Activated CD4-positive, alpha-beta T cell treated with anti-CD3 and anti-CD28 coated beads for 24 hours (primary cell): ENCODE measurements around the gene PPP1R3G.
"Not testable (repeated sequence)": the region's sequence is repeated elsewhere in the genome, so short reads cannot be mapped to it uniquely, and the experiment has no call there.

ENCODE experiments used
- DNase-seq, 2 donors: peaks; one replicate each; pipeline ENCODE4 v3.0.0-alpha.2; 2020; ENCODE audit warnings: low read depth in 2 of 2

Gene PPP1R3G

DNA sequence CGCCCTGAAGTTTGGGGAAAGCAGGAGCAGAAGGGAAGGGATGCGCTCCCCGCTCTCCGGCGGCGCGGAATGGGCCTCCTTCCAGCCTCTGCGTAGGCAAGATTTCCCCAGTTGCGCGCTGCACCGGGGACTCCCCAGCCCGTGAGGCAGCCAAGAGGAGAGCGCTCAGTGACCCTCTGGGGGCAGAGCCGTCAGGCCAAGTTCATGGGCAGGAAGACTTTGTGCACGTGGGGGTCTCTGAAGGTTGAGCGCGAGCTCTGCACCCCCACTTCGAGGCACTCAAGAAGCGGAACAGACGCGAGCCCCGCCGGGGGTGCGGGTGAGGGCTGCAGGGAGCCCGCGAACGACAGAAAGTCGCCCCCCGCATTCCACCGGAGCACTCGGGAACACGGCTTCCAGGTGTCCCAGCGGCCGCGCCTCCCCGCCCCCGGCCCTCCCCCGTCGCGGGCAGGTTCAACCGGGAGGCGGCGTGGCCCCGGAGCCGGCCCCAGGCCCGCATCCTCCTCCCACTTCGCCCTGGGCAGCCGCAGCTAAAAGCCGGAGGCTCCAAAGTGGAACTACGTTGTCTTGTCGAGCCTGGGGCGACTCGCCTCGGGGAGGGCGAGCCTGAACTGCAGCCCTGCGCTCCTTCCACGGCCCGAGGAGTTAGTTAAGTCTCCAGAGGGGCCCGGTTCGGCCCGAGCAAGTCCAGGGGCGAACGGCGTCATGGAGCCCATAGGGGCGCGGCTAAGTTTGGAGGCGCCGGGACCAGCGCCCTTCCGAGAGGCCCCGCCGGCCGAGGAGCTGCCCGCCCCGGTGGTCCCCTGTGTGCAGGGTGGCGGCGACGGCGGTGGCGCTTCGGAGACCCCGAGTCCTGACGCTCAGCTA is at the start of gene PPP1R3G:
PPP1R3G (plus strand) TSS at position 561 of the 867 bp plus-strand sequence; CDS start at position 706, 145 bp downstream.
- no peak for DNase-seq

DNA sequence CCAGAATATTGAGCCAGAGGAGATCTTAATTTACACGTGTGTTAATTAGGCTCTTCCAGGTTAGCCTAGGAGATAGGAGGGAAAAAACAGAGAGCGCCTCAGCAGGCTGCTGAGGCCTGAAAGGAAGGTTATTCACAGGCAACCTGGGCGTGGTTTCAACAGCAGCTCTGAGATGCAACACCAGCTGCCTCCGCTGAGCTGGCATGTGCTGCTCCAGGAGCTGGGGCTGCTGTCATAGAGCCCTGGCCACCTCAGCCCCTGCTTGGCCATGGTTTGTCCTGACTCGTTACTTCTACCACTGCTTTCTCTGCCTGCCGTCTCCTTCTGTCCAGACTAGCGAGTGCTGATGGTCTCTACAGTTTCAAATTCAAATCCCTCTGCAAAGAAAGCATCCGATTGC is 48.9 kb upstream of the PPP1R3G start:
- DNase-seq: no peak

DNA sequence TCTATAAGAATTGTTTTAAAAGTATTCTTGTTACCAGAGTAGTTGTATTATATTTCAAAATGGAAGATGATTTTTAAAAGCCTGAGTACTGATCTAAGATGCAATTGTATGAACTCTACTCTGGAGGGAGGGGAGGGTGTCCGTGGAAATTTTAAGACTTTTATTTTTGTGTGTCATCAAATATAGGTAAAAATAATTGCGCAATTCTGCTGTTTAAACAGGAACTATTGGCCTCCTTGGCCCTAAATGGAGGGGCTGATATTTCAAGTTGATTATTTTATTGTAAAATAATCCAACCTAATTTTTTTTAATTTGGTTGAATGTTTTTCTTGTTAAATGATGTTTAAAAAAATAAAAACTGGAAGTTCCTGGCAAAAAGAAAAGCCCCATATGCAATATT is 43.2 kb upstream of the PPP1R3G start:
- no peak for DNase-seq

DNA sequence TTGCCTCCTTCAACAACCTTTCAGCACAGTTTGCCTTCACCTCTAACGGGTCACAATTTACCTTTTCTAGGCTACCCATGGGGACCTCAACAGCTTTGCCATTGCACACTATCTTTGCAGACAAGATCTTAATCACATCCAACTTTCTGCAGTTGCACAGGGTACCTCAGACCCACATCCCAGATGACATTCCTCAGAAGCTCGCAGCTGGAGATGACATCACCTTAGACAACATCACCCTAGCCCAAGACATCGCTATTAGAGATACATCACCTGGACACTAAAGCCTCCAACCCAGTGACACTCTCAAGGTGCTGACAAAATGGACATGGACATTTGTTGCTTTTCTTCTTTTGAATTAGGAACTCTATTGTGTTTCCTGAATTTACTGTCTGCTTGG is 42.7 kb upstream of the PPP1R3G start:
- DNase-seq: no peak

DNA sequence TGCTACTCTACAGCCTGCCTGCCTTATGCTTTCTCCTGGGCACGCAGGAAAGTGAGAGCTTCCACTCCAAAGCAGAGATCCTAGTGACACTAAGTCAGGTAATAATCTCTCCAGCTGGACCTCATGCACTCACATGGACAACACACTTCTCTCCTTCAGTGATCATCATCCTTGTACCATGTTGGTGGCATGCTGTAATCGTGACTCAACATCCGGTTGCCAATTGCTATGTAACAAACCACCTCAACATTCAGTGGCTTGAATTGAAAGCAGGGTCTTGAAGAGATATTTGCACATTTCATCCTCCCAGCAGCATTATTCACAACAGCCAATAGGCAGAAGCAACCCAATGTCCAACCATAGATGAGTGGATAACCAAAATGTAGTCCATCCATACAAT is 40.3 kb upstream of the PPP1R3G start:
- no peak for DNase-seq

DNA sequence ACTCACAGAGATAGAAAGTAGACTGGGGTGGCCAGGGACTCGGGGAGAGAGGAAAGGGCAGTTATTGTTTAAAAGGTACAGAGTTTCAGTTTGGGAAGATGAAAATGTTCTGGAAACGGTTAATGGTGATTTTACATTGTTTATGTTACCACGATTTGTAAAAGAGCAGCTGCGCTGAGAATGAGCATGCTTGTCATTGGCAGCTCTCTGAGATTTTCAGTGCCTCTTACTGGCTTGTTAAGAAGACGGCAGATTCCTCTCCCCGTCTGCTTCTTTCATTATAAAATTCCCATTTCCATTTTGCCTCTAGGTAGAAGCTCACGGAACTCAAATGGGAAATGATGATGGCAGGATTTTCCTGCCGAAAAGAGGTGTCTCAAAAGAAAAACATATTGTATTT is 39.7 kb upstream of the PPP1R3G start:
- no peak for DNase-seq

DNA sequence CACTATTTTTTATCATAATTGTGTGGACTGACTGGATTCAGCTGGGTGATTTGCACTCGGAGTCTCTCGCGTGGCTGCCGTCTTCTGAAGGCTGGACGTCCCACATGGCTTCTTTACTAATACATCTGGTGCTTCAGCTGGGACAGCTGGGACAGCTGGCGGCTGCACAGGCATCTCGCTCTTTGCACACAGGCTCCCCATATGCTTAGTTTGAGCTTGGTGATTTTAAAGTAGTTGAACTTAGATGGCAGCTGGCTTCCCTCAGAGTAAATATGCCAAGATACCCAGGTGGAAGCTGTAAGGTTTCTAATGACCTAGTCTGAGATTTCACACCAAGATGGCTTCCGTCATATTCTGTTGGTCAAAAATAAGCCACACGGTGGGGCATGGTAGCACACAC is 38.7 kb upstream of the PPP1R3G start:
- no peak for DNase-seq

DNA sequence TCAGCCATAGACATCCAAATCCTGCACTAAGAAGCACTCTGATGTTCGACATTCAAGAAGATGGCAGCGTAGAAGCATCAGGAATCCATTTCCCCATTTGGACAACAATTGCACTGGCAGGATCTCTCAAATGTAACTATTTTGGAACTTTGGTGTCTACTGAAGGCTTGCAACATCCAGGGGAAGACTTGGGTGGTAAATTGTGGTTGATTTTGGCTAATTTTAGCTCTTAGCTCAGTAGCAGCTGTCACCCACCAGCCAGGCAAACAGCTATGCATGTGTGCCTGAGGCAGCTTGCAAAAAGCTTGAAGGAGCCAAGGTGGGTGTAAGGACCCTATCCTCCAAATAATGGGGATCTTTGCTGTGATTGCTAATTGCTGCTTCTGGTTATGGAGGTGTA is 35.1 kb upstream of the PPP1R3G start:
- no peak for DNase-seq

DNA sequence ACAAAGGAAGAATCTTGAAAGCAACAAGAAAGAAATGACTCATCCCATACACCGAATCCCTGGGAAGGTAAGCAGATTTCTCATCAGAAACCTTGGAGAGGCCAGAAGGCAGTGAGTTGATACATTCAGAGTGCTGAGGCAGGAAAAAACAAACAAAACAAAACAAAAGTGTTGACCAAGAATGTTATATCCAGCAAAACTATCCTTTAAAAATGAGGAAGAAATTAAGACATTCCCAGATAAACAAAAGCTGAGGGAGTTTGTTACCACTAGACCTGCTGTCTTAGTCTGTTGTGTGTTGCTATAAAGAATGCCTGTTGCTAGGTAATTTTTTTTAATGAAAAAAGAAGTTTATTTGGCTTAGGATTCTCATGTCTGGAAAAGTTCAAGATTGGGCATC is 33.7 kb upstream of the PPP1R3G start:
- DNase-seq: no peak

DNA sequence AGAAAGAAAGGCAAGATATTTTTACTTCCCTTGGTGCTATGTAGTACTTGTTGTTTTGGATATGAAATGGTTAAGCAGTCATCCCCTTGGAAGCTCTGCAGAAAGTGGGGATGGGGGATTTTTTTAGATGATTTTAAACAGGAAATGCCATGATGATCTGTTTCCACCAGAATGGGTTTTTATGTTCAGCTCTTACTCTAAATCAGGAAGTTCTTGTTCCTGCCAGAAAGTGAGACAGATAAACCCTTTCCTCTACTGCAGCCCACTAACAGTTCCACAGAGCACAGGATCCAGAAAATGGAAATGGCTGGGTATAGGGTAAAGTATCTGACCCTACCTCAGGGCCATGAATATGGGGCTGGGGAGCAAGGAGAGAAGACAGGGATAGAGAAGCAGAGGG is 32.1 kb upstream of the PPP1R3G start:
- no peak for DNase-seq

DNA sequence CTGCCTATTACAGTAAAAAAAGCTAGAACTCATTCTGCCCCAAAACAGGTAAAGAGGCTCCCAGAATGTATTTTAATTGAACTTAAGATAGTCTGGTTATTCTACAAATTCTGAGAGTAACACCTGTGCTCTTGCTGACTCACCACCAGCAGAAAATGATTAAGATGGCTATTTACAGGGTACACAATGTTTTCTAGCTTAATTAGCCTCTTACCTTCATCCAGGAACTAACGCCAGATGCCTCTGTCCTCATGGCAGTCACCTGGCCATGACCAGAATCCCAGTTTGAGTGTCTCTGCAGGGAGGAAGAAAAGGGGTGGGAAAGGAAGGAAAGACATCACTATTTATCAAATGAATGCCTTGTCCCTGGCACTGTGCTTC is 31.3 kb upstream of the PPP1R3G start:
- DNase-seq: no peak

DNA sequence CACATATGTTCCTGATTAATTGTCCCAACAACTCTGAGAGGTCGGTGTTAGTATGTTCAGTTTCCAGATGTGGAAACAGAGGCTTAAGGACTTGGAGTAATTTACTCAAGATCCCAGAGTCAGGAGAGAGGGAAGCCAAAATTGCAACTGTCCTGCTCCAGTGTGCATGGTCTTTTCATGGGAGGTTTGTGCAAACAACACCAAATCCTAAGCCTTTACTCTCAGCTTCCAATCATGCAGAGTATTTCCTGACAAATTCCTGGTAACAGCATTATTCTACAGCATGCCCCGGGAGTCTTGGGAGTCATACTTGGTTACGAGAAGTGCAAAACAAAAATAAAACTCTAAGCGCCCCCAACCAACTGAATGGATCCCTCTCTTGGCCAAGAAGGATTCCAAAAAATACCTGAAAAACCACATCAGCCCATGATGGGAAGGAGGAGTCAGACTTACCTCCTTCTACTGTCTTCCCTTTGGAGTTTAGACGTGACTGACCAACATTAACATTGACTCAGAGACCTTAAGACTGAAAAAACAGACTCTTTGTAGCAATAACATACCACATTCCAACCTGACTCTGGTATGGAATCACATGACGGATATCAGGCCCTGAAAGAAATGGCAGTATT is 30.8 kb upstream of the PPP1R3G start:
- no peak for DNase-seq

DNA sequence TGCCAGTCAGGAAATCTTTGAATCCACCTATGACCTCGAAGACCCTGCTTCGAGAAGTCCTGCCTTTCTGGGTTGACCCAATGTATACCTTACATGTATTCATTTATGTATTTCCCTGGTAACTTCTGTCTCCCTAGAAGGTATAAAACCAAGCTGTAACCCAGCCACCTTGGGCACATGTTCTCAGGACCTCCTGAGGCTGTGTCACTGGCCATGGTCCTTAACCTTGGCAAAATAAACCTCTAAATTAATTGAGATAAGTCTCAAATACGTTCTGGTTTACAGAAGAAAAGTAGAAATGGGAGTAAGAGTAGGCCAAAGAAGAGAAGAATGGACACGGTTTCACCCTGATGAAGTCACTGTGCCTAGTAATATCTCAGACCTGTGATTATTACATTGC is 30.0 kb upstream of the PPP1R3G start:
- no peak for DNase-seq

DNA sequence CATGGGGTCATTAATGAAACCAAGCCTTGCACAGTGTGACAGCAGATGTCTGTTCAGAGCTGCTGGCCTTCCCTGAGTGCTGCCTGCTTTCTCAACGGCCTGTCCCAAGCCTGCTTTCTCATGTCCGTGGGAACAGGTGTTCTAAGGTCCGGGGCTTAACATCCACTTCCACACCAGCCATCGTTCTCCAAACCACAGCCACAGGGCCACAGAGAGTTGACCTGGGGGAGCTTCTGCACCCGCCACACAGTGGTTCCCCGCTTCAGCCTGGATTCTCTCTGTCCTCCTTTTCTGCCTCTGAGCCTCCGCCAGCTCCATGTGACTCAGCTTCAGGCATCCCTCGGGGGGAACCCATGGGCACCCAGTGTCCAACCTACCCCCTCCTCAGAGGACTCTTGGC is 26.9 kb upstream of the PPP1R3G start:
- no peak for DNase-seq

DNA sequence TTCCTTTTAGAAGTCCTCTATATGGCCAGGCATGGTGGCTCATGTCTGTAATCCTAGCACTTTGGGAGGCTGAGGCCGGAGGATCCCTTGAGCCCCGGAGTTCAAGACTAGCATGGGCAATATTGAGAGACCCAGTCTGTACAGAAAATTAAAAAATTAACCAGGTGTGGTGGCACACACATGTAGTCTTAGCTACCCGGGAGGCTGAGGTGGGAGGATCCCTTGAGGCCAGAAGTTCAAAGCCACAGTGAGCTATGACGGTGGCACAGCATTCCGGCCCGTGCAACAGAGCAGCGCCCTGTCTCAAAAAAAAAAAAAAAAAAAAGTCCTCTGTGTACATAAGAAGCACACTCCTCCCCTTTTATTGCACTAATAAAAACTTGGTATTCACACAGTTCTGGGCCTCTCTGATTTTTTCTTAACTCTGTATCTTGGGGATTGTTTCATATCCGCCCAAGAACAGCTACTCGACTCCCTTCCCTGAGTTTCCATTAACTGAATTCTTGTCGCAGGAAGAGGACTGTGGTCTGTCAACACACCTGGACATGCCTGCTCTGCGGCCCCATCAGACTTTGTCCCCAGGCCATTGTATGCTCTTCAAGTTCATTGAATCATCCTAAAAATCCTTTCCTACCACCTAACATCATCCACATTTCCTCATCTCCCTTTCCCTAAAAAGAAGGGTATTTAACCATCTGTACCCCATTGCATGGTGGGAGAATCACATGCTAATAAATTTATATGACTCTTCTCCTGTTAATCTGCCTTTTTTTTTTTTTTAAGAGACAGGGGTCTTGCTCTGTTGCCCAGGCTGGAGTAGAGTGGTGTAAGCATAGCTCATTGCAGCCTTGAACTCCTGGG is 25.9 kb upstream of the PPP1R3G start:
- no peak for DNase-seq

DNA sequence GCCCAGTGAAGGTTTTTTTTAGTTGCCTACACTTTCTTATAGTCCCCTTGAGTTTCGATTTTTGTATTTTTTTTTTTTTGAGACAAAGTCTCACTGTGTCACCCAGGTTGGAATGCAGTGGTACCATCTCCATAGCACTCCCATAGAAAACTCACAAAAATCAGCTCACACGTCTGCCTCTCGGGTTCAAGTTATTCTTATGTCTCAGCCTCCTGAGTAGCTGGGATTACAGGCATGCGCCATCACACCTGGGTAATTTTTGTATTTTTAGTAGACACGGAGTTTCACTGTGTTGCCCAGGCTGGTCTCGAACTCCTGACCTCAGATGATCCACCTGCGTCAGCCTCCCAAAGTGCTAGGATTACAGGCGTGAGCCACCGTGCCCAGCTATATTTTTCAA is 24.7 kb upstream of the PPP1R3G start:
- not testable (repeated sequence) for DNase-seq

DNA sequence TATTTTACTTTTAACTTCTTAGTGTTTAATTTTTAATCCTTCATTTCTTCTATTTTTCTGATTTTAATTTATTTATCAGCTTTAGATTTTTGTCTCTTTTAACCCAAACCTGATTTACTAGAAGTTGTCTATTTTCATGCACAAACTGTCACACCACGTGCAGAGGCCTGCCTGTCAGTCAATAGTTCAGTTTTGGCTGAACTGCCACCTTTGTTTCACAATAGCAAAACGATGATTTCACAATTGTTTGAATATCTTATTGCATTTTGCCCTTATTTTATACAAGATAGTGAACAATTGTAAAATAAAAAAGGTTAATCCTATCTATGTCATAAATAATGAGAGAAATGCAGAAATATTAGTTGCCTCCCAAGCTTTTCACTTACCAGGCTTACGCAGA is 24.0 kb upstream of the PPP1R3G start:
- DNase-seq: no peak

DNA sequence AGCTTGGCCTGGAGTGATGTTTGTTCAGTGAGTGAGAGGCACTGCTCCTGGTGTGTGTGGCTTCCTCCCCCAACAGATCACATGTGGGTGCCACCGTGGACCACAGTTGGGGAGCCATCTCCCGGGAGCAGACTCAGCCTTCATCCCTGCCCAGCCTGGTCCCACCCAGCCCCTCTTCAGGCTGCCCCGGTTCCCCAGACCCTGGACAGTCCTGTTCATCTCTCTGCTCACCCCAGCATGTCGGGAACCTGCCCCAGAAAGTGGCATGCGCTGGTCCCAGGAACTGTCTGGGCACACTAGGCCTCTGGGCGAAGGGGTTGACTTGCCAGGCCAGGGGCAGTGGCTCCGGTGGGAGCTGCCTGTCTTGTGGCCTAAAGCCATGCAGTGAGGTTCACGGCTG is 21.5 kb upstream of the PPP1R3G start:
- DNase-seq: no peak

DNA sequence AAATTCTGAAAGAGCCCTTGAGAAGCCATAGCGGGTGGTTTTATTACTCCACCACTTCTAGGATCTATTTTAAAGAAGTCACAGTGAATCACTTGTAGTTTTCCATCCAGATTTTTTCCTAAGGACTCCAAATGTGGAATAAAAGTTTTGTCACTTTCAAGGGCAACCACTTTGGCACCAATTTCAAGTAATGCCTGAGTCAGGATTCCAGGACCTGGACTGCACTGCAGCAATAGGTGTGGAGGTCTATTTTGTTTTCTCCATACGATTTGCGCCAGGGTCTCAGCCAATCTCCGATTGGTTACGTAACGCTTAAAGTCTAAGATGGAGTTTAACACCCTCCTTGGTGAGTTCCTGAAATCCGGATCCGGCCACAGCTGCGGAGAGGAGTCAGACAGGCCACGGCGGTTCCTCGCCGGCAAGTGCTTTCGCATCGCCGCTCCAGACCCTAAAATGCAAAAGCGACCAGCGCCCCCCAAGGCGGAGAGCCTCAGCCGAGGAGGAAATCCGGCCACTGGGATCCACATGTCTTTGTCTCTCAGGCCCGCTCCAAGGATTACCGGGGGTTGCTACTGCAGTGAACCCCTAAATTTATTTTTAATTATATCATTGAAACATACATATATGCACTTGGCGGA is 18.6 kb upstream of the PPP1R3G start:
- DNase-seq: no peak

DNA sequence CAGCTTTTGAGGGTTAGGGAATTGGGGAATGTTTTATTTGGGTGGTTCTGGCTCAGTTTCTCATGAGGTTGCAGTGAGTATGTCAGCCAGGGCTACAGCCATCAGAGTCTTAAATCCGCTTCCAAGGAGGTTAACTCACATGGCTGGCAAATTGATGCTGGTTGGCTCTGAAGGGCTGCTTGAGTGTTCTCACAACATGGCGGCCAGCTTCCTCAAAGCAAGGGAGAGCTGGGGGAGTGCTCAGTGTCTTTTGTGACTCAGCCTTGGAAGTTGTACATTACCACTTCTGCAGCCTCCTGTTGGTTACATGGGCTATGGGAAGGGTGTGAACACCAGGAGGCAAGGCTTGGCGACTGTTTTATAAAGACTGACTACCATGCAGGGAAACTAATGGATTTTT is 17.8 kb upstream of the PPP1R3G start:
- DNase-seq: no peak

DNA sequence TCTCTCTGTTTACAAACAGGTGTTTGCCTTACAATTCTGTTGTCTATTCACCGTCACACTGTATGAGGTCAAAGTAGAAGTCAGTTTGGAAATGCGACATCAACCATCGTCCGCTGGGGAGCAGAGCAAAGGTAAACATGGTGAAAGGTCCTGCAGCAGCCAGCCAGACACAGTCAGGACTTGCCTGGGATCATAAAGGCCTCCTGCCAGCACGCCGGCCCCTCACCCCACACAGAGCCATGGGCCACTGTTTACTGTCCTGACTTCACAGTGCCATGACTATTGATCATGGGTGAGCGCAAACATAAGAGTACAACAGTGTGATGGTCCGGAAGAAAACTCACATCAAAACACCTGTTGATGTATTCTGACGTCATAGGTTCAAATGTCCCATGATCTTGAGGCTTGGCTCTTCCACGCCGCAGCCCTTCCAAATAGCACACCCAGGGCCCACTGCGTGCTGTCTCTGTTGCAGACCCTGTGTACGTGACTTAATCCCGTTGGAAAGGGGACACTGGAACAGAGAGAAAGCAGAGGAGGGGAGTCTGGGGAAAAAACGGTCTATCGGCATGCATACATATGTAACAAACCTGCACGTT is 16.9 kb upstream of the PPP1R3G start:
- no peak for DNase-seq

DNA sequence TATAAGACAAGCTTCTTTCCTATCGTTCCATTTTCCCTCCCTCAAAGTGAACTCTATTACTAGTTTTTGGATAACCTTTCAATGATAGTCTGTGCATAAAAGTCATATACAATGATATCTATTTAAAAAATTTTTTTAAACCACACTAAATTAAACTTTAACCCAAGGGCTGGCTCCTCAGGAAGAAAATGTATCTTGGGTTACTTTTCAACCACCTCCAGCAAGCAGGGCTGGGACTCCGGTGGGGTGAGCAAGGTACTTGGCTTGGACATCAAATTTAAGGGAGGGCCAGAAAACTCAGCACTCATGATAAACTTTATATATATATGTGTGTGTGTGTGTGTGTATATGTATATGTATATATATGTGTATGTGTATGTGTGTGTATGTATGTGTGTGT is 13.9 kb upstream of the PPP1R3G start:
- no peak for DNase-seq
